Endothelial cell of umbilical vein (primary cell): ENCODE measurements around the gene FOXJ1.

ENCODE experiments used
- CTCF ChIP-seq, 2 donors: IDR thresholded peaks; 1 replicate in 1 of 2; 2 replicates in 1 of 2; pipeline ENCODE4 v1.5.1; 2011; ENCODE audit warnings: low read length in 2 of 2, mild to moderate bottlenecking in 2 of 2, moderate library complexity in 2 of 2, control low read depth in 1 of 2, inconsistent platforms in 1 of 2, low read depth in 1 of 2; ENCODE audit not compliant: insufficient read depth in 1 of 2; ENCODE audit errors: extremely low read depth in 1 of 2
- EZH2 ChIP-seq: IDR thresholded peaks from 2 replicates; pipeline ENCODE4 v1.6.1; 2012; ENCODE audit warnings: borderline replicate concordance, low read depth, mild to moderate bottlenecking, moderate library complexity, low read length, inconsistent platforms; ENCODE audit not compliant: severe bottlenecking
- FOS ChIP-seq: IDR thresholded peaks from 2 replicates; pipeline ENCODE4 v1.6.1; 2011; ENCODE audit warnings: mild to moderate bottlenecking, low read length, moderate library complexity, borderline replicate concordance; ENCODE audit not compliant: insufficient read depth
- GATA2 ChIP-seq: IDR thresholded peaks from 2 replicates; pipeline ENCODE4 v1.7.0; 2011; ENCODE audit warnings: low read depth, mild to moderate bottlenecking, moderate library complexity, mixed read lengths, low read length; ENCODE audit not compliant: insufficient read length, insufficient read depth
- JUN ChIP-seq: IDR thresholded peaks from 2 replicates; pipeline ENCODE4 v1.6.1; 2011; ENCODE audit warnings: borderline replicate concordance, low read depth; ENCODE audit not compliant: insufficient read length, insufficient read depth
- POLR2AphosphoS5 ChIP-seq: IDR thresholded peaks from 2 replicates; pipeline ENCODE4 v1.6.1; 2012; ENCODE audit warnings: low read depth, mild to moderate bottlenecking, control low read depth, low read length, moderate library complexity; ENCODE audit not compliant: insufficient read depth
- TF ChIP-seq, protein P1 (sequence below): IDR thresholded peaks from 2 replicates; pipeline ENCODE4 v1.6.1; 2011; ENCODE audit not compliant: insufficient read depth, insufficient read length

GRCh38 chr17:76148015-76148326 is 6.9 kb upstream of the FOXJ1 start:
- TF ChIP-seq CTCF (IDR thresholded peaks at IDR 0.05; ENCODE audit: extremely low read depth in 1 of 2, insufficient read depth in 1 of 2, low read depth in 1 of 2, low read length in 2 of 2) (no peak), JUN (no peak), EZH2 (no peak), GATA2 (no peak), FOS (no peak), POLR2AphosphoS5 (no peak)
- TF ChIP-seq, protein P1, sequence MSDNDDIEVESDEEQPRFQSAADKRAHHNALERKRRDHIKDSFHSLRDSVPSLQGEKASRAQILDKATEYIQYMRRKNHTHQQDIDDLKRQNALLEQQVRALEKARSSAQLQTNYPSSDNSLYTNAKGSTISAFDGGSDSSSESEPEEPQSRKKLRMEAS = no peak
